HEK293T (cell line): ENCODE results near the gene NEUROD2.

Experiments
- ARNT ChIP-seq: fragments of 450-650 bp; IDR thresholded peaks from 2 replicates; pipeline ENCODE4 v1.6.1; 2017; ENCODE audit warnings: mild to moderate bottlenecking
- BHLHE40 ChIP-seq: fragments of 450-650 bp; IDR thresholded peaks from 2 replicates; pipeline ENCODE4 v1.6.1; 2016; ENCODE audit warnings: mild to moderate bottlenecking, moderate library complexity, borderline replicate concordance
- CTBP1 ChIP-seq: fragments of 450-650 bp; IDR thresholded peaks from 2 replicates; pipeline ENCODE4 v1.6.1; 2016; ENCODE audit warnings: borderline replicate concordance
- ELF4 ChIP-seq: fragments of 450-650 bp; IDR thresholded peaks from 2 replicates; pipeline ENCODE4 v1.6.1; 2017; ENCODE audit warnings: antibody characterized with exemption
- FOXK2 ChIP-seq: fragments of 450-650 bp; IDR thresholded peaks from 2 replicates; pipeline ENCODE4 v1.6.1; 2016; ENCODE audit warnings: mild to moderate bottlenecking
- L3MBTL2 ChIP-seq: fragments of 450-650 bp; conservative IDR thresholded peaks from 2 replicates; pipeline ENCODE4 v1.6.1; 2016; ENCODE audit warnings: mild to moderate bottlenecking
- NFRKB ChIP-seq: fragments of 450-650 bp; IDR thresholded peaks from 2 replicates; pipeline ENCODE4 v1.6.1; 2016; ENCODE audit warnings: mild to moderate bottlenecking, moderate library complexity
- SUZ12 ChIP-seq: fragments of 450-650 bp; IDR thresholded peaks from 2 replicates; pipeline ENCODE4 v1.6.1; 2016; ENCODE audit warnings: mild to moderate bottlenecking
- TARDBP ChIP-seq: fragments of 450-650 bp; IDR thresholded peaks from 2 replicates; pipeline ENCODE4 v1.6.1; 2016
- ZNF384 ChIP-seq: fragments of 450-650 bp; IDR thresholded peaks from 2 replicates; pipeline ENCODE4 v1.6.1; 2016

DNA sequence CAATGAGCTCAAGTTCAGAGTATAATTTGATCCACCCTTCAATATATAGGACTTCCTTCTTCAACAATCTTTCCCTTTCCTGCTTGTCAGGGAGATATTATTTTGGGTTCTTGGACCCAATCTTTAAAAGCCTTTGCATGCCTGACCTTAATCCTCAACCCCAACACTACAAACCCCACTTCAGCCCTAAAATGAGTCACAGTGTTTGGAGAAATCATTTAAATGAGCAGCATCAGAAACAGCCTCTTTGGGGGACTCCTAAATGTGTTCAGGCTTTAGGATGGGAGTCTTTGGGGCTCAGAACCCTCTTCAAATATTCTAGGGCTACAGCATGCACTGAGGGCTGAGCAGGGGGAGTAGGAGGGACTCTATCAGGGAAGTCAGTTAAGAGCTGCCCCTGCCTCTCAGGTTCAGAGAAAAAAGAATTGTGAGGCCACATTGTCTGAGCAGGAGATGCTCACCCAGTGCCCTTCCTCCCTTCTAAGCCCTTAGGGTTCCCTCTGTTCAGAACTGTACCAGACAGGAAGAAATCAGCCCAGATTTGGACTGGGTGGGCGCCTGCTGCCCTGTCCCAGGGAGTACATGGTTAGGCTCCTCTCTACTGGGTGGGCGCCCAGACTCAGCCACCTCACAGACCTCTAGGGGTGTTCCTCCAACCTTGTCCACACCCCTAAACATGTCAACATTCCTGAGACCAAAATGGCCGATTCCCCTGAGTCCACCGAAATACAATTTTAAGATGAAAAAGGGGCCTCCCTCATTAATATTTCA is 5.0 kb downstream of the NEUROD2 start:
- TF ChIP-seq BHLHE40 (no peak), L3MBTL2 (no peak), TARDBP (no peak), SUZ12 (no peak), CTBP1 (no peak), FOXK2 (no peak), NFRKB (no peak), ELF4 (no peak), ZNF384 (no peak), ARNT (no peak)
